COLO668 (cell line): ENCODE results near the gene ILKAP.

Source experiments
- DNase-seq: peaks from one replicate; lab custom pipeline; 2025; ENCODE audit not compliant: unreplicated experiment; lab: John Stamatoyannopoulos, UW

The ILKAP gene

GRCh38 chr2:238203094-238203972, at the start of gene ILKAP:
ILKAP (minus strand) TSS chr2:238203695; CDS start chr2:238203553, 142 bp downstream.
- DNase-seq: peak; percentile 94

DNA sequence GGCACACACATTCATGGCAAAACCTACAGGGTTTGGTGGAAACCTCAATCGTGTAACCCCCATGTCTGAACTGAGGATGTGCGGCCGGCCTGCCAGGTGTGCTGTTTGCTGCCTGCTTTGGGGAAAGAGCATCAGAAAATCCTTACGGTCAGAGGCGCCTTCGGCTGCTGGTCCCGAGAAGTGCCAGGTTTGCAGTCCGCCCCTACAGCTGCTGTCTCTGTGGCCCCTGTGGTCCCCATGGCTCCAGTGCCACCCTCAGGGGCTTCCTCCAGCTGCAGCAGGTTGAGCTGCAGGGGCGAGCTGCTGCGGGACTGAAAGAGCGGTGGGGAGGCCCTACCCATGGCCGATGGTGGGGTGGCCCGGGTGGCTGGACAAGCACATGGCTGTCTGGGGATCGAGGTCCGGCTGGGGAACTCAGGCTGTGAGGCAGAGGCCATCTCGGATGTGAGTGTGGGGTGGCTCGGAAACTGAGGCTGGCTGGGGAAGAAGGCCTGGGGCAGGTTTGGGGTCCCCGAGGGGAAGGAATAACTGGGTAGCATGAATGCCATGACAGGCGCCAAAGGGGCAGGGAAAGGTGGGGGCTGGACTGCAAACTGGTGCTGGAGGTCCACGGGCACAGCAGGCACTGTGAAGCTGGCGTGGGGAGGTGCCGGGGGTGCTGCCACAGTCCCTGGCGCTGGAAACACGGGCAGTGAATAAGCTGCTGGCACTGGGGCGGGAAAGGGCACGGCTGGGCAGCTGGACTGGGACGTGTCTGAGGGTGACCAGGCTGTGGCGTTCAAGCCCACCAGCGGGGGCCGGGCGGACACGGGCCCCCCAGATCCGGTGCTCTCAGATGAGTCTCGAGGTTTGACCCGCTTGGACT, 49.5 kb upstream of the ILKAP start:
- no peak for DNase-seq

GRCh38 chr2:238251986-238252385, 48.5 kb upstream of the ILKAP start:
- no peak for DNase-seq

GRCh38 chr2:238251331-238251730, 47.8 kb upstream of the ILKAP start:
- DNase-seq: no peak

- no peak for DNase-seq
Measured at GRCh38 chr2:238250896-238251295, 47.4 kb upstream of the ILKAP start.

GRCh38 chr2:238247841-238248453, 44.5 kb upstream of the ILKAP start:
- no peak for DNase-seq

GRCh38 chr2:238247002-238247822, 43.7 kb upstream of the ILKAP start:
- DNase-seq: no peak

DNA sequence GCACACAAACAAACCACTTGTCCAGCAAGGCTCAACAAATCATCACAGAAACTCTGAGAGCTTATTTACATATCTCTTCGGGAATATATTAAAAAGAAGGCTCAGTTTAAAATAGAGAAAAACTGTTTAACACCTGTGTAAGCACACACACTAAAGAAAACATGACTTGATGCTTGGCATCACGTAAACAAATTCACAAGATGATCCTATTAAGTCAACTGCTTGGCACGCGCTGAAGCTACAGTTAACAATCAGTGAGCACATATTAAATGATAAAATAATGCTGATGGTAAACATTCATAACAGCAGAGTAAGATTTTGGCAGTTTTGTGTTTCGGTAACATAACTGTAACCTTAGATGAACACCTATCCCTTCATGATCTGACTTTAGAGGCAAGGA, 40.7 kb upstream of the ILKAP start:
- no peak for DNase-seq

DNA sequence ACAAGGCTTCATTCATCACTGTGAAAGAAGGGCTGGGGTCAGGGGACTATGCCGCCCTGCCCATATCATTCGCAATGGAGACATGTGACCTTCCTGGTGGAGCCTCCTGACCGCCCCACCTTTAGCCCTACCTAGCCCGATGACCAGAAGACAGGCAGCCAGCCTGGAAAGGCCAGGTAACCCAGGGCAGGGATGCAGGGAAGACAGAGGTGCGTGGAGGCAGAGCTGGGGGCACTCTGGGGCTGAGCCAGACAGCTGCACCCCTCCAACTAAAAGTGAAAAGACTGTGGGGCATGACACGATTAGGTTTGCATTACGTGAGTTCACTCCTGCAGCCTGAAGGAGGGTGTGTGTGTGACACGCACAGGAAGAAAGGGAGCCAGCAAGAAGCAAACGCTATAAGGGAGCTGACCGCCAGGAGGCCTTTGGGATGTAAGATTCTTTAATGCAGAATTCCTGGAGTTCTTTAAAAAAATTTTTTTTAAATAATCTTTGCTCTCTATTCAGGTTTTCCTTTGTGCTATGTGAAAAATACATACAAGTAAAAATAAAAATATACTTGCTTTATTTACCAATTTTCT, 40.1 kb upstream of the ILKAP start:
- DNase-seq: peak; percentile 44

- DNase-seq: peak; percentile 71
Measured at GRCh38 chr2:238242731-238243495, 39.4 kb upstream of the ILKAP start.

DNA sequence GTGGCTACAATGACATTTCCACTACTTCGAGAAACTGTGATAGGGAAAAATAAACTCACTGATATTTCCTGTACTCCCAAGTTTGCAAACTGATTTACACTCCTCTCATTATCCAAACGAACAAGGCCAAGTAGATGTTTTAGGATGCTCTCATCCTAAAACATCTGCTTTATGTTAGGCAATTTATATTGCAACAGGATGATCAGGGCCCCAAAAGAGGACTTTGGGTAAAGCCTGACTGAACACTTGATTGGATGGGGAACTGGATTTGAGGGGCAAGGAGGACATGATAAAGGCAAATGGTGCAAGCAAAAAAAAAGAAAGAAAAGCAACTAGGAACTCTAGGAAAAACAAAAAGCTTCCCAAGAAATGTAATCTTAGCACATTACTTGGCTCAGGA, 38.5 kb upstream of the ILKAP start:
- no peak for DNase-seq

DNA sequence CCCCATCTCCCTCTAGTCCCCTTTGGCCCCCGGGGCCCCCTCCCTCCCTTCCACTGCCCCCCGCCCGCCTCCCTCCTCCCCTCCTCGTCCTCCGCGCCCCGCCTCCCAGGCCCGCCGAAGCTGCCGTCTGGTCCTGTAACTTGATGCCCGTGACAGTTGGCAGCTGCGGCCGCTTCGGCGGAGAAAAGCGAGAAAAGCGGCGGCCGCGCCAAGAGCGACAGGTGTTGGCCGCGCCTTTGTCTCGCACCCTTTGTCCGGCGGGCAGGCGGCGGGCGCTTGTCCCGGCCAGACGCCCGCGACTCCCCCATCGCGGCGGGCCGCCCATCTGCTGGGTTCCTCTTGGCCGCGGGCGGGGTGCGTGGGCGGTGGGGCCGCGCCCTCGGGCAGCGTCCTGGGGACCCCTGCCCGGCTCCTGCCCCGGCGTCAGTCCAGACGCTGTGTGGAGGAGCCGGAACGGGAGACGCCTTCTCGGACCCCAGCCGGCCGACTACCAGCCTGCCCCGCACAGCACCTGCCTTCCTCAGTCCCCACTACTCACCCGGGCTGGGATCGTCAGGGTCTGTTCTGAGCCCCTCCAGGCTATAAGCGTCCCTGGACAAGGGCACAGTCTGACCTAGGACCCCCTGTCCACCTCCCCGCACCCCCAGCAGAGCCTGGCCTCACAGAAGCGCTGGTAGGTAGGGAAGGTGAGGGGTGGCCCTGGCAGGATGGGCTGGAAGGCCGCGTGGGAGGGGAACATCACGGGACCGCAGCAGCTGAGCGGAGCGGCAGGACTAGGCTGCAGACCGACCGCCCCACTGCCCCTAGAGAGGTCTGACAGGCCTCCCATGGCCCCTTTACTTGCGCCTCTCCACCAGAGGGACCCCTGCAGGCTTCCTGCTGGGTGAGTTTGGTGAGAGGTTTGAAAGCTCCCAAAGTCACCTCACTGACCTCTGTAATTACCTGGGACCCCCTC, 37.5 kb upstream of the ILKAP start:
- peak; percentile 97 for DNase-seq

GRCh38 chr2:238239863-238240756, 36.6 kb upstream of the ILKAP start, which contains the start of gene HES6:
HES6 (minus strand) TSS chr2:238240038; CDS start chr2:238239905, 133 bp downstream.
- peak; percentile 97 for DNase-seq

DNA sequence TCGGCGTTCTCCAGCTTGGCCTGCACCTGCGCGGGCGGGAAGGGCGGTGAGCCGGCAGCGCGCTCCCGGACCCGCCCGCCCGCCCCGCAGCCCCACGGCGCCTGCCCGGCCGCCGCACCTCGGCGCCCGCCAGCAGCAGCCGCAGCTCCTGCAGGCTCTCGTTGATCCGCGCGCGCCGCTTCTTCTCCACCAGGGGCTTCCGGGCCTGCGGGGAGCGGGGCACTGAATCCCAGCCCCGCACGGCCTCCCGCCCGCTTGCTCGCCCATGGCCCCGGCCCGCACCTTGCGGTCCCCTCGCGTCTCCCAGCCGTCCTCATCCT, 36.0 kb upstream of the ILKAP start:
- DNase-seq: peak; percentile 73

DNA sequence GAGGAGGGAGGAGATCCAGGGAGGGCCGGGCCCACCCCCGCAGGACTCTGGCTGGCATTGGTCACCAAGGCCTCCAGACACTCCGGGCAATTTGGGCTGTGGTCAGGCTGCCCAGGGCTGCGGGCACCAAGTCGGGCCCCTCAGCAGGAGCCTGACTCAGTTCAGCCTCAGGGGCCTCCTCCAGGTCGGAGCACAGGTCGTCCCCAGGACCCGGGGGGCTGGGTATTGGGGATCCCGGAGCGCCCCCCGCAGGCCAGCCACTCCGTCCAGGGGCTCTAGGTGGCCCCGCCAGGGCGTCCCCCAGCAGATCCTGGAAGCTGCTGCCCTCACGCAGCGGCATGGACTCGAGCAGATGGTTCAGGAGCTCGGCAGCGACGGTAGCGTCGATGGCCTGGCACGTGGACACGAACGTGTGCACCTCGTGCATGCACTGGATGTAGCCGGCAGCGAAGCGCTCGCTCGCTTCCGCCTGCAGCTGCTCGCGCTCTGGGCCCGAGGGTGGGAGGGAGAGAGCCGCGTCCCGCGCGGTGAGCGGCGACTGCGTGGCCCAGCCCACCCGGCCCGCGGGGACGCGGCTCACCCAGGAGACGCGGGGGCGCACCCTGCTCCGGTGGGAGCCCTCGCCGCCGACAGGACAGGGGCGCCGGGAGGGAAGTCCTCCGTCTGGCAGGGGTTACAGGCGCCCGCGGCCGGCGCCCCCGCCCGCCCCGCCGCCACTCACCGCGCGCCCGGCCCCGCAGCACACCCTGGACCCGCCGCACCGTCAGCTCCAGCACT, 35.5 kb upstream of the ILKAP start:
- peak; percentile 81 for DNase-seq

DNA sequence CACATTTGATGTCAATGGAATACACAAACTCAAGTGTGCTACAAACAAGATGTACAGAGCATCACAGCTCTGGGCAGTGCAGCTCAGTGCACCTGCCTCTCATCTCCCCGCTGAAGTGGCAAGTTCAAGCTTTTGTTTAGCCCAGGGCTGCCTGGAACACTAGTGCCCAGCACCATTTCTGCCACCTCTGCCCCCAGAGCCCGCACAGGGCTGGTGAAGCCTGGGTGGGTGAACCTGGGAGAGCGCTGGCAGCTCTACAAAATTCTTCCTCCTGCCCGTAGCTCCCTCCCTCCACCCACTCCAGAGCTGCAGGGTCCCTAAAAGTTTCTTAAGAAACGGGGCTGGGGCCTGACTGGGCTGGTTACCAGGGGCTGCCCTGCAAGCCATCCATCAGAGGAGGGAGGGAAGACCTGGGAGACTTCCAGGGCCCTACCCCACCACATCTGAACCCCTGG, 34.8 kb upstream of the ILKAP start:
- DNase-seq: peak; percentile 25
